K562 (cell line): ENCODE measurements around the gene SMC5. TPM values are rescaled to one million over a fixed set of nuclear protein-coding genes. Genes with fewer than 3 reads are reported as not detected.

ENCODE experiments used
- ATAC-seq: fragments of 200-7000 bp; cut with Tn5 transposase; 3 replicates; pipeline ENCODE4 v1.9.1; 2020; ENCODE audit warnings: moderate library complexity
- BruUV-seq: library from RNA; stranded (reverse); fragments of 400-500 nt; replicated peaks from 2 replicates; lab custom pipeline; 2021; lab: Mats Ljungman, UMichigan
- CTCF ChIA-PET: fragments of 300-600 bp; formaldehyde crosslinking; extraction: SDS; loops from one replicate; lab custom pipeline; 2021; ENCODE audit warnings: low intra/inter-chr PET ratio; lab: Yijun Ruan, JAX
- POLR2A ChIA-PET: fragments of 300-600, 350-650 bp; sonication (Branson Sonifier 250); formaldehyde crosslinking; extraction: SDS; loops from one replicate; lab custom pipeline; 2021; ENCODE audit warnings: antibody characterized with exemption, inconsistent platforms; lab: Yijun Ruan, JAX
- DNase-seq, 4 experiments: peaks; one replicate each; pipeline versions ENCODE4 v3.0.0 to v3.0.0-alpha.2; 2011 to 2018; ENCODE audit warnings: low spot score in 3 of 4, mixed read lengths in 3 of 4; ENCODE audit errors: extremely low read depth in 1 of 4
- FAIRE-seq: peaks from 2 replicates; lab custom pipeline; 2011; peaks lifted over from hg19 to GRCh38; lab: Jason Lieb, UNC
- H2AFZ ChIP-seq: 2 replicates; pipeline ENCODE4 v1.6.0; 2011; ENCODE audit warnings: low read depth, low read length, control low read depth, inconsistent platforms
- H3K27ac ChIP-seq: fragments of 200-600 bp; 3 replicates; pipeline ENCODE4 v1.8.0; 2011; ENCODE audit warnings: low read depth, mild to moderate bottlenecking, control low read depth, inconsistent platforms, low read length, moderate library complexity, mixed read lengths; ENCODE audit errors: extremely low read depth
- H3K27me3 ChIP-seq, 2 experiments: fragments of 300-600 bp in 1 of 2; 2 replicates in 1 of 2; 3 replicates in 1 of 2; pipeline versions ENCODE4 v1.6.0 to v1.8.0; 2011; ENCODE audit warnings: inconsistent platforms in 2 of 2, low read length in 2 of 2, mild to moderate bottlenecking in 1 of 2, mixed read lengths in 1 of 2, moderate library complexity in 1 of 2; ENCODE audit not compliant: control insufficient read depth in 2 of 2, insufficient read depth in 2 of 2
- H3K36me3 ChIP-seq: fragments of 300-600 bp; 3 replicates; pipeline ENCODE4 v1.8.0; 2011; ENCODE audit warnings: mild to moderate bottlenecking, low read length, inconsistent platforms; ENCODE audit not compliant: control insufficient read depth, insufficient read depth
- H3K4me1 ChIP-seq, 2 experiments: fragments of 200-600 bp in 1 of 2; replicated peaks in 1 of 2; 2 replicates in 1 of 2; 3 replicates in 1 of 2; pipeline versions ENCODE4 v1.5.1 to v1.8.0; 2011; ENCODE audit warnings: inconsistent platforms in 2 of 2, low read length in 2 of 2, mild to moderate bottlenecking in 1 of 2, mixed read lengths in 1 of 2, moderate library complexity in 1 of 2; ENCODE audit not compliant: control insufficient read depth in 2 of 2, insufficient read depth in 2 of 2
- H3K4me2 ChIP-seq: 2 replicates; pipeline ENCODE4 v1.6.1; 2011; ENCODE audit warnings: low read length, control low read depth, inconsistent platforms, mixed read lengths; ENCODE audit not compliant: insufficient read depth
- H3K4me3 ChIP-seq: fragments of 200-600 bp; sonication (generic), shearing (Covaris generic); 2 replicates; pipeline ENCODE4 v1.5.1; 2016; ENCODE audit warnings: control low read depth, inconsistent platforms
- H3K79me2 ChIP-seq: fragments of 200-600 bp; 3 replicates; pipeline ENCODE4 v1.8.0; 2011; ENCODE audit warnings: low read length, inconsistent platforms; ENCODE audit not compliant: control insufficient read depth, insufficient read depth
- H3K9ac ChIP-seq, 2 experiments: 2 replicates each; pipeline versions ENCODE4 v1.6.0 to v1.6.1; 2011; ENCODE audit warnings: low read depth in 2 of 2, low read length in 2 of 2, control low read depth in 1 of 2, inconsistent platforms in 1 of 2, mild to moderate bottlenecking in 1 of 2, mixed read lengths in 1 of 2; ENCODE audit not compliant: insufficient read depth in 1 of 2
- H3K9me1 ChIP-seq: one replicate; pipeline ENCODE4 v1.6.0; 2011; ENCODE audit warnings: inconsistent platforms, mild to moderate bottlenecking, low read length, moderate library complexity; ENCODE audit not compliant: control insufficient read depth, insufficient read depth
- H3K9me3 ChIP-seq: replicated peaks from 2 replicates; pipeline ENCODE4 v1.5.1; 2011; ENCODE audit warnings: low read depth, low read length, inconsistent platforms; ENCODE audit not compliant: control insufficient read depth, insufficient read depth
- H4K20me1 ChIP-seq: replicated peaks from 2 replicates; pipeline ENCODE4 v1.6.1; 2011; ENCODE audit warnings: low read length, inconsistent platforms, mixed read lengths; ENCODE audit not compliant: control insufficient read depth, insufficient read depth
- CAMTA2 ChIP-seq: fragments of 250-450 bp; sonication (Bioruptor Pico); conservative IDR thresholded peaks from 2 replicates; pipeline ENCODE4 v1.5.1; 2022
- FOXM1 ChIP-seq, 2 experiments: fragments of 450-650 bp in 1 of 2; sonication (generic) in 1 of 2; formaldehyde crosslinking in 1 of 2; IDR thresholded peaks; 2 replicates each; pipeline versions ENCODE4 v1.6.1 to v1.9.0; 2017 to 2022; ENCODE audit warnings: low read depth in 2 of 2, mild to moderate bottlenecking in 2 of 2, missing genetic modification reagents in 1 of 2, moderate library complexity in 1 of 2
- NFE2 ChIP-seq: IDR thresholded peaks from 2 replicates; pipeline ENCODE4 v1.6.1; 2014; ENCODE audit warnings: antibody characterized with exemption, low read depth
- NFYB ChIP-seq: IDR thresholded peaks from 2 replicates; pipeline ENCODE4 v1.6.1; 2011; ENCODE audit warnings: mild to moderate bottlenecking, moderate library complexity; ENCODE audit not compliant: insufficient read length; ENCODE audit errors: extremely low read depth
- SMAD4 ChIP-seq: fragments of 250-450 bp; sonication (Bioruptor Pico); conservative IDR thresholded peaks from 2 replicates; pipeline ENCODE4 v1.8.0; 2021; ENCODE audit warnings: inconsistent platforms, mild to moderate bottlenecking, moderate library complexity
- SMARCE1 ChIP-seq: fragments of 450-650 bp; IDR thresholded peaks from 2 replicates; pipeline ENCODE4 v1.7.1; 2016; ENCODE audit warnings: mild to moderate bottlenecking
- SP1 ChIP-seq: sonication (generic); formaldehyde crosslinking; IDR thresholded peaks from 2 replicates; pipeline ENCODE4 v1.8.1; 2022; ENCODE audit warnings: mild to moderate bottlenecking, missing genetic modification reagents
- TAL1 ChIP-seq: fragments of 450-650 bp; IDR thresholded peaks from 2 replicates; pipeline ENCODE4 v1.6.1; 2016; ENCODE audit warnings: mild to moderate bottlenecking
- ZBTB17 ChIP-seq: fragments of 450-650 bp; formaldehyde crosslinking; IDR thresholded peaks from 2 replicates; pipeline ENCODE4 v1.4.0; 2020; ENCODE audit warnings: mild to moderate bottlenecking
- ZC3H11A ChIP-seq: IDR thresholded peaks from 2 replicates; pipeline ENCODE4 v1.6.1; 2012; ENCODE audit warnings: low read depth, low read length, improper control_type of control experiment
- ZNF3 ChIP-seq: fragments of 250-450 bp; sonication (Bioruptor Pico); IDR thresholded peaks from 2 replicates; pipeline ENCODE4 v1.5.0; 2021; ENCODE audit warnings: mild to moderate bottlenecking, moderate library complexity
- WGBS: fragments of 100-300 bp; shearing (Covaris generic); methylation state at CpG from one replicate; pipeline ENCODE4 v1.1.6; 2016; ENCODE audit warnings: low coverage, mixed read lengths; ENCODE audit not compliant: insufficient coverage; ENCODE audit errors: missing lambda C conversion rate; 5-methylcytosine and 5-hydroxymethylcytosine counted together
- in situ Hi-C: fragments of 300-500 bp; cut with MboI; formaldehyde crosslinking; loops from 4 replicates; pipeline ENCODE4 v1.15.0; 2018; ENCODE audit warnings: inconsistent platforms, mixed read lengths
- intact Hi-C: fragments of 100-400 bp; cut with micrococcal nuclease; formaldehyde crosslinking; loops from 2 replicates; pipeline ENCODE4 v1.14.2; 2022
- polyA plus RNA-seq, 8 experiments: library from polyadenylated mRNA; depleted of rRNA in 4 of 8; stranded (reverse) in 5 of 8; unstranded in 3 of 8; fragments of >200 nt; fragmentation: Nextera tagmentation in 2 of 8; fragmentation: Illumina TruSeq in 1 of 8; extraction: Ambion mirVana in 2 of 8; extraction: Trizol in 1 of 8; gene quantifications; 2 replicates each; pipeline versions ENCODE4 v1.2.1 to v1.2.3, GENCODE V29; 2011 to 2014; ENCODE audit warnings: inconsistent platforms in 1 of 8, missing spikeins in 1 of 8
- total RNA-seq, 7 experiments: library from RNA; depleted of rRNA in 6 of 7; stranded (reverse); fragments of >200 nt in 6 of 7; fragmentation: Illumina TruSeq in 2 of 7; extraction: Trizol in 2 of 7; gene quantifications; 2 replicates each; pipeline versions ENCODE4 v1.2.1 to v1.2.3, GENCODE V29; 2011 to 2021; ENCODE audit warnings: low replicate concordance in 1 of 7
- TF ChIP-seq, protein P1 (sequence below): sonication (generic); formaldehyde crosslinking; IDR thresholded peaks from 2 replicates; pipeline ENCODE4 v1.8.0; 2023; ENCODE audit warnings: mild to moderate bottlenecking, missing genetic modification reagents

The SMC5 gene
- total and polyA plus RNA-seq, 9 of the 15 experiments (the other 6 are each of a cell fraction or from before 2014, with no cell fraction given) = 3.5 to 43.2 (median 21.4) TPM

DNA sequence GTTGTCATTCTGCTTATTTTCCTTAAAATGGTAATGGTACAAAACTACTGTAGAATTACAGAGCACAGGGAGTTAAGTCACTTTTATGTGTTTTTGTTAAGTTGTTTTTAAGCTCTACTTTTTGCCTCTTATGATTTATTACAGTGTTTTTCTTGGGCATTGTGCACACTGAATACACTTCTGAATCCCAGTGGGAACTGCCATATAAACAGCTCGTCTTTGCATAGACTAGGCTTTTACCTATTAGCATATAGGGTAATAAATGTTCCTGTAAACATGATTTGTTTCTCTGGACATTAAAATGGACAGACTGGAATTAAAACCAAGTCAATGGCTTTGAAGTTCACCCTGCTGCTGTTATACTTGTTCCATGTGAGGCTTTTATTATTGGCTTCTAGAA lies 143.4 kb downstream of the SMC5 start:
- ATAC-seq = no peak
- Histone ChIP-seq H3K4me1 (peaks cover 17 to 46% of the 10 kb centered on the region in 2 experiments; a peak in 4 of 5 replicates), H2AFZ (no peak overlapping the region), H3K36me3 (no peaks in the 10 kb centered on the region), H3K9ac (no peak overlapping the region), H4K20me1 (peaks cover 20% of the 10 kb centered on the region), H3K27me3 (no peaks in the 10 kb centered on the region), H3K9me1 (no peaks in the 10 kb centered on the region), H3K4me2 (no peak overlapping the region), H3K9me3 (no peaks in the 10 kb centered on the region), H3K4me3 (no peak overlapping the region), H3K27ac (no peak overlapping the region), H3K79me2 (peaks cover 83% of the 10 kb centered on the region)
- FAIRE-seq = no peak
- BruUV-seq = no TSS peak
- no peak for DNase-seq
- POLR2A ChIA-PET = interaction anchor here (0.9 to 1.6 kb wide), 2 partner anchors 9 to 16 kb away, joined by 4 to 7 read pairs; no protein-coding TSS in a partner anchor
- TF ChIP-seq NFYB (no peak), SP1 (no peak), SMAD4 (no peak), SMARCE1 (no peak), CAMTA2 (no peak), NFE2 (no peak), ZC3H11A (no peak), TAL1 (no peak), ZBTB17 (CRISPR knock-in tag) (no peak), FOXM1 (IDR thresholded peaks at IDR 0.05; ENCODE audit: low read depth) (no peak), FOXM1 (CRISPR knock-in tag; IDR thresholded peaks at IDR 0.05; ENCODE audit: low read depth) (no peak), ZNF3 (CRISPR knock-in tag) (no peak)
- TF ChIP-seq, protein P1, sequence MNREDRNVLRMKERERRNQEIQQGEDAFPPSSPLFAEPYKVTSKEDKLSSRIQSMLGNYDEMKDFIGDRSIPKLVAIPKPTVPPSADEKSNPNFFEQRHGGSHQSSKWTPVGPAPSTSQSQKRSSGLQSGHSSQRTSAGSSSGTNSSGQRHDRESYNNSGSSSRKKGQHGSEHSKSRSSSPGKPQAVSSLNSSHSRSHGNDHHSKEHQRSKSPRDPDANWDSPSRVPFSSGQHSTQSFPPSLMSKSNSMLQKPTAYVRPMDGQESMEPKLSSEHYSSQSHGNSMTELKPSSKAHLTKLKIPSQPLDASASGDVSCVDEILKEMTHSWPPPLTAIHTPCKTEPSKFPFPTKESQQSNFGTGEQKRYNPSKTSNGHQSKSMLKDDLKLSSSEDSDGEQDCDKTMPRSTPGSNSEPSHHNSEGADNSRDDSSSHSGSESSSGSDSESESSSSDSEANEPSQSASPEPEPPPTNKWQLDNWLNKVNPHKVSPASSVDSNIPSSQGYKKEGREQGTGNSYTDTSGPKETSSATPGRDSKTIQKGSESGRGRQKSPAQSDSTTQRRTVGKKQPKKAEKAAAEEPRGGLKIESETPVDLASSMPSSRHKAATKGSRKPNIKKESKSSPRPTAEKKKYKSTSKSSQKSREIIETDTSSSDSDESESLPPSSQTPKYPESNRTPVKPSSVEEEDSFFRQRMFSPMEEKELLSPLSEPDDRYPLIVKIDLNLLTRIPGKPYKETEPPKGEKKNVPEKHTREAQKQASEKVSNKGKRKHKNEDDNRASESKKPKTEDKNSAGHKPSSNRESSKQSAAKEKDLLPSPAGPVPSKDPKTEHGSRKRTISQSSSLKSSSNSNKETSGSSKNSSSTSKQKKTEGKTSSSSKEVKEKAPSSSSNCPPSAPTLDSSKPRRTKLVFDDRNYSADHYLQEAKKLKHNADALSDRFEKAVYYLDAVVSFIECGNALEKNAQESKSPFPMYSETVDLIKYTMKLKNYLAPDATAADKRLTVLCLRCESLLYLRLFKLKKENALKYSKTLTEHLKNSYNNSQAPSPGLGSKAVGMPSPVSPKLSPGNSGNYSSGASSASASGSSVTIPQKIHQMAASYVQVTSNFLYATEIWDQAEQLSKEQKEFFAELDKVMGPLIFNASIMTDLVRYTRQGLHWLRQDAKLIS (CRISPR knock-in tag) = no peak
- in situ Hi-C loops (no loop called here), intact Hi-C loops (no loop called here)
- CTCF ChIA-PET = no interaction called here
- 65% methylated on average over 1 of the region's 1 CpG for WGBS
